Immature natural killer cell (primary cell): ENCODE data around the gene NCAM2. TPM values are rescaled to one million over a fixed set of nuclear protein-coding genes. Genes with fewer than 3 reads are reported as not detected.

ENCODE experiments used
- DNase-seq, 3 donors: peaks; one replicate each; pipeline ENCODE4 v3.0.0; 2022; ENCODE audit warnings: mixed read lengths in 1 of 3
- H3K27ac Mint-ChIP-seq, 6 donors: one replicate each; pipeline ENCODE4 v1.8.0; 2020; ENCODE audit warnings: mixed read lengths in 6 of 6, mild to moderate bottlenecking in 5 of 6, inconsistent platforms in 4 of 6, moderate library complexity in 3 of 6
- H3K27me3 Mint-ChIP-seq, 3 donors: one replicate each; pipeline ENCODE4 v1.8.0; 2020 to 2021; ENCODE audit warnings: low read depth in 3 of 3, mild to moderate bottlenecking in 3 of 3, mixed read lengths in 3 of 3, moderate library complexity in 3 of 3, inconsistent platforms in 1 of 3
- H3K36me3 Mint-ChIP-seq, 3 donors: one replicate each; pipeline ENCODE4 v1.8.0; 2020; ENCODE audit warnings: mixed read lengths in 3 of 3, inconsistent platforms in 2 of 3, mild to moderate bottlenecking in 2 of 3
- H3K4me1 Mint-ChIP-seq, 2 donors: one replicate each; pipeline ENCODE4 v1.8.0; 2020; ENCODE audit warnings: inconsistent platforms in 2 of 2, mild to moderate bottlenecking in 2 of 2, mixed read lengths in 2 of 2, moderate library complexity in 1 of 2
- H3K4me3 Mint-ChIP-seq, 5 donors: one replicate each; pipeline ENCODE4 v1.8.0; 2020; ENCODE audit warnings: mild to moderate bottlenecking in 5 of 5, mixed read lengths in 5 of 5, inconsistent platforms in 3 of 5, moderate library complexity in 3 of 5
- H3K9me3 Mint-ChIP-seq, 6 donors: one replicate each; pipeline ENCODE4 v1.8.0; 2020; ENCODE audit warnings: mild to moderate bottlenecking in 6 of 6, mixed read lengths in 6 of 6, inconsistent platforms in 4 of 6, moderate library complexity in 3 of 6
- polyA plus RNA-seq, 3 donors: library from polyadenylated mRNA; unstranded; fragments of 300-500 nt; fragmentation: Illumina TruSeq; gene quantifications; one replicate each; pipeline ENCODE4 v1.2.3, GENCODE V29; 2021

NCAM2 gene
- polyA plus RNA-seq, 3 donors from 2014 or later, result 0.55 TPM; not detected in 2

GRCh38 chr21:21463456-21463855 is 465.2 kb downstream of the NCAM2 start:
- no peak overlapping the region for H3K27ac Mint-ChIP-seq
- no peaks in the 10 kb centered on the region for H3K36me3 Mint-ChIP-seq
- DNase-seq, result no peak
- peaks cover 4 to 33% (median 13%) of the 10 kb centered on the region in 6 donors for H3K9me3 Mint-ChIP-seq
- no peak overlapping the region for H3K4me3 Mint-ChIP-seq
- H3K27me3 Mint-ChIP-seq, result no peaks in the 10 kb centered on the region
- H3K4me1 Mint-ChIP-seq, result no peaks in the 10 kb centered on the region

- no peak for DNase-seq
- H3K36me3 Mint-ChIP-seq, result no peaks in the 10 kb centered on the region
- H3K4me1 Mint-ChIP-seq, result no peaks in the 10 kb centered on the region
- peaks cover 4 to 28% (median 8%) of the 10 kb centered on the region in 6 donors for H3K9me3 Mint-ChIP-seq
- H3K4me3 Mint-ChIP-seq, result no peak overlapping the region
- no peak overlapping the region for H3K27ac Mint-ChIP-seq
- H3K27me3 Mint-ChIP-seq, result no peaks in the 10 kb centered on the region
These were observed 466.5 kb downstream of the NCAM2 start for GRCh38 chr21:21464684-21465083.

GRCh38 chr21:21466752-21467151 is 468.5 kb downstream of the NCAM2 start:
- Mint-ChIP-seq H3K27me3 (no peaks in the 10 kb centered on the region), H3K4me1 (no peaks in the 10 kb centered on the region), H3K36me3 (no peaks in the 10 kb centered on the region), H3K27ac (no peak overlapping the region), H3K4me3 (no peak overlapping the region), H3K9me3 (peaks cover 7 to 28% (median 11%) of the 10 kb centered on the region in 6 donors)
- DNase-seq, result no peak

- DNase-seq, result no peak
- Mint-ChIP-seq H3K9me3 (peaks cover 7 to 27% (median 11%) of the 10 kb centered on the region in 6 donors), H3K27me3 (peaks cover 0 to 2% (median 0%) of the 10 kb centered on the region in 3 donors), H3K4me1 (no peaks in the 10 kb centered on the region), H3K27ac (no peak overlapping the region), H3K4me3 (no peak overlapping the region), H3K36me3 (no peaks in the 10 kb centered on the region)
These were observed 469.8 kb downstream of the NCAM2 start for GRCh38 chr21:21468003-21468402.

- no peak overlapping the region for H3K4me3 Mint-ChIP-seq
- no peaks in the 10 kb centered on the region for H3K36me3 Mint-ChIP-seq
- peaks cover 8 to 36% (median 17%) of the 10 kb centered on the region in 6 donors for H3K9me3 Mint-ChIP-seq
- H3K4me1 Mint-ChIP-seq, result no peaks in the 10 kb centered on the region
- DNase-seq, result no peak
- H3K27me3 Mint-ChIP-seq, result peaks cover 0 to 4% (median 3%) of the 10 kb centered on the region in 3 donors
- H3K27ac Mint-ChIP-seq, result no peak overlapping the region
These were observed 483.0 kb downstream of the NCAM2 start for GRCh38 chr21:21481239-21481638.

DNA sequence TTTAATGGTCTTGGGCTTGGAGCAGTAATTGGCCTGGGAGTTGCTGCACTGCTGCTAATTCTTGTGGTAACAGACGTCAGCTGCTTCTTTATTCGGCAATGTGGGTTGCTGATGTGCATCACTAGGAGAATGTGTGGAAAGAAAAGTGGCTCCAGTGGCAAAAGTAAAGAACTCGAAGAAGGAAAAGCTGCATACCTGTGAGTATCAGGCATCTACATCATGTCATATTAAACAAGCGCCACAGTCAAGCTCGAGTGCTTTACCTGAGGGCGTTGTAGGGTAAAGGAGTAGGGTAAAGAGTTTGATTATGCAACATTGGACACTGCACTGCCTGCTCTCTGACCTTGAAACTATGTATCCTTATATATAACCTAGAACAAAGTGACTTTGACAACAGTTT is 510.6 kb downstream of the NCAM2 start:
- Mint-ChIP-seq H3K9me3 (peaks cover 4 to 32% (median 26%) of the 10 kb centered on the region in 6 donors), H3K36me3 (peaks cover 0 to 4% (median 0%) of the 10 kb centered on the region in 3 donors), H3K4me1 (no peaks in the 10 kb centered on the region), H3K4me3 (no peak overlapping the region), H3K27me3 (no peaks in the 10 kb centered on the region), H3K27ac (no peak overlapping the region)
- DNase-seq, result no peak

DNA sequence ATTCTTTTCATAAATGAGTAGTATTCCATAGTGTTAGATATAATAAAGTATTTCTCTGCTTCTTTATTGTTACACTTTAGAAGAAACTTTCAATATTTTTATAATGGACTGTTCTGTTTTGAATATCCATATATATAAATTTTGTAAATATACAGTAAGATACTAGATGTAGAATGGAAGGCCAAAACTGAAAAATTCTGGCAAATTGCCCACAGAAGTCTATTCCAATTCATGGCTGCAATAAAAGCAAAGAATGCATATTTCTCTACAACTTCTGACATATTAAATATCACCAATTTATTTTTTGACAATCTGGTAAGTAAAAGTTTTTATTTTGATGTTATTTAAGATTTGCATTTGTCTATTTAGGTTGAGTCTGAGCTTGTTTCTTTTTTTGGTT is 532.5 kb downstream of the NCAM2 start:
- H3K9me3 Mint-ChIP-seq, result peaks cover 2 to 22% (median 7%) of the 10 kb centered on the region in 6 donors
- no peaks in the 10 kb centered on the region for H3K36me3 Mint-ChIP-seq
- H3K4me1 Mint-ChIP-seq, result no peaks in the 10 kb centered on the region

GRCh38 chr21:21547368-21547953 is 549.3 kb downstream of the NCAM2 start:
- DNase-seq, result no peak
- Mint-ChIP-seq H3K36me3 (no peaks in the 10 kb centered on the region), H3K4me3 (no peak overlapping the region), H3K27ac (no peak overlapping the region), H3K4me1 (no peaks in the 10 kb centered on the region), H3K9me3 (peaks cover 9 to 30% (median 18%) of the 10 kb centered on the region in 6 donors), H3K27me3 (no peaks in the 10 kb centered on the region)

More for the DNA sequence above, 532.5 kb downstream of the NCAM2 start:
- no peaks in the 10 kb centered on the region for H3K27me3 Mint-ChIP-seq
- DNase-seq, result no peak
- H3K4me3 Mint-ChIP-seq, result no peak overlapping the region
- H3K27ac Mint-ChIP-seq, result no peak overlapping the region

DNA sequence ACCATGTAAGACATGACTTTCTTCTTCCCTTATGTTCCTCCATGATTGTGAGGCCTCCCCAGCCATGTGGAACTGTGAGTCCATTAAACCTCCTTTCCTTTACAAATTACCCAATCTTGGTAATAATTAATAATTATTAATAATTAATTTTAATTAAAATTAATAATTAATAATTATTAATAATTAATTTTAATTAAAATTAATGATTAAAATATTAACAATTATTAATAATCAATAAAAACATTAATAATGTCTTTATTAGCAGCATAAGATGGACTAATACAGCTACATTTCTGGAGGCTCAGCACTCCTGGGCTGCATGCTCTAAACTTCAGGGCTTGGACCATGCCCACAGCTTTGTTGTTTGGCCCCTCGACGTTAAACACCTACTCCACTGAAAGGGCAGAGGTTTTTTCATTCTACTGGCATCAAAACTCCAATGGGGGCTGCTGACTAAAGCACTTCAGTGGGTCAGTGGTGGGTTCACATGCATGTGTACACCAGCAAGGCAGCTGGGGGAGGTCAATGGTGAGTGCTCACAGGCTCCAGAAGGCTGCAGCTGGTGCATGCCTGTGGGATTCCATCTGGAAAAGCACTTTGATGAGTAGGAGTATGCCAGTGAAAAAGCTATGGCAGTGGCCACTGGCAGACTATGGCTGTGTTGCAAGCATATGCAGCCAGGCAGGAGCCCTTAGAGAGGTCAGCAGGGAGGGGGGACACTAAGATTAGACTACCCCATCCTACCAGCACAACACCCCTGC is 561.3 kb downstream of the NCAM2 start:
- H3K4me3 Mint-ChIP-seq, result no peak overlapping the region
- H3K4me1 Mint-ChIP-seq, result no peaks in the 10 kb centered on the region
- no peak for DNase-seq
- H3K9me3 Mint-ChIP-seq, result peaks cover 26 to 66% (median 39%) of the 10 kb centered on the region in 6 donors
- no peak overlapping the region for H3K27ac Mint-ChIP-seq
- H3K36me3 Mint-ChIP-seq, result peaks cover 0 to 4% (median 3%) of the 10 kb centered on the region in 3 donors
- peaks cover 0 to 2% (median 2%) of the 10 kb centered on the region in 3 donors for H3K27me3 Mint-ChIP-seq
